NCI-H146 (cell line): ENCODE measurements around the gene EPS15.
"Not testable (repeated sequence)": the region's sequence is repeated elsewhere in the genome, so short reads cannot be mapped to it uniquely, and the experiment has no call there.

ENCODE experiments used
- DNase-seq: peaks from one replicate; lab custom pipeline; 2025; lab: John Stamatoyannopoulos, UW

The EPS15 gene

GRCh38 chr1:51464828-51465227, 54.2 kb downstream of the EPS15 start:
- DNase-seq, result no peak

DNA sequence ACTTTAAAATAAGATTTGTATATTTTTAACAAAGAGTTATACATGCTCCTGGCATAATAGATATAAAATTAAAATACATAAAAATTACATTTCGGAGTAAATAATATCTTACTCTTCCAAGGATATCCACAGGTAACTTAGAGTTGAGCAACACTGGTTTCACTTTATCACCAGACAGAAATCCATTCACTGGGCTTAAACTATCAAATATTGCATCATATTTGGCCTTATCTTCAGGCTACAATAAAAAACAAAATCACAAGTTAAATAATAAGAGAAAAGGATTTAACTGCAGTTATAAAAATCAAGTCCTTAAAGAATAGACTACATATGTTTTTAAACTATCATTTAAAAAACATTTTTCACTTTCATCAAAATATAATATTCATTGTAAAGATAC, 55.5 kb downstream of the EPS15 start:
- no peak for DNase-seq

DNA sequence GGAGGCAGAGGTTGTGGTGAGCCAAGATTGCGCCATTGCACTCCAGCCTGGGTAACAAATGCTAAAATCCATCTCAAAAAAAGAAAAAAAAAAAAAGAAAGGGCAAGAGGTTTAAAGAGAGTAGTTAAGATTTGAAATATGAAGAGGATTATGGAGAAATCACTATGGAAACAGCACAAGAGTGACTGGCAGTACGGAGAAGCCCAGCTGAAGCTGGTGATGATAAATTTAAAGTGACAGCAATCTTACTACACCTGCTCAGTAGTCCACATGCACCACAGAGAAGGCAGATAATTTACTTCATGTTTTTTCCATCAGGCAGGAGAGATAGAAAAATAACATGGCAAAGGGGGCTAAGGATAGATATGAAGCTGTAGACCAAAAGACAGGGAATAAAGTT, 56.8 kb downstream of the EPS15 start:
- DNase-seq, result not testable (repeated sequence)

GRCh38 chr1:51454554-51454953, 64.5 kb downstream of the EPS15 start:
- DNase-seq, result no peak

DNA sequence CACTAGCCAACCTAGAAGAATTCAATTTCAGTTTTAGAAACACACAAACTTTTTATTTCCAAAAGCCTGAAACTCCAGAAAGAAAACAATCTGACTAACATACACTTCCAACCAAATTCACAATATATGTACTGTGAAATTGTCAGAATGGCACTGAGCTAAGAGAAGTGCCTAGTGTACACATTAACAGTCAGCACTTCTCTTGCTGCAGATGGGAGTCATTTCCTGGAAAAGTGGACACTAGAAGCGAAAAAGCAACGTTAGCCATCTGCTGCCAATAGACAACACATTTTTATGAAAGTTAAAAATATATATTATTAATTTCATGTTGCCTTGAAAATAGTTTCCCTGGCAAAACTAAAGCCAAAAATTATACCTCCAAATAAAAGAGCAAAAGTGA, 66.1 kb downstream of the EPS15 start:
- DNase-seq, result no peak

DNA sequence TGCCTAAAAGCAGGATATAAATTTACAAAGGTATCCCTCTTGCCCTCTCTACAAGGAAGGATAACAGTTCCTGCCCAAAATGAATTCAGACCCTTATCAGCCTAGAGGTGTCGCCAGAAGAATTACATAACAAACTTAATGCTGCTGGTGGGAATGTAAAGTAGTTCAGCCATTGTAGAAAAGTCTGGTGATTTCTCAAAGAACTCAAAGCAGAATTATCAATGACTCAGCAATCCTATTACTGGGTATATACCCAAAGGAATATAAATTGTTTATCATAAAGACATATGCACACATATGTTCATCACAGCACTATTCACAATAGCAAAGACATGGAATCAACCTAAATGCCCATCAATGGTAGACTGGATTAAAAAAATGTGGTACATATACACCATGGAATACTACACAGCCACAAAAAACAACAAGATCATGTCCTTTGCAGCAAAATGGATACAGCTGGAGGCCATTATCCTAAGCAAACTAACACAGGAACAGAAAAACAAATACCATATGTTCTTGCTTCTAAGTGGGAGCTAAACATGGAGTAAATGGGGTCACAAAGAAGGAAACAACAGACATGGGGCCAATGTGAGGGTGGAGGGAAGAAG, 70.1 kb downstream of the EPS15 start:
- not testable (repeated sequence) for DNase-seq

- no peak for DNase-seq
Measured at GRCh38 chr1:51445351-51446090, 73.5 kb downstream of the EPS15 start.

- no peak for DNase-seq
Measured at GRCh38 chr1:51444534-51445192, 74.4 kb downstream of the EPS15 start.

- DNase-seq, result no peak
Measured at GRCh38 chr1:51444096-51444495, 75.0 kb downstream of the EPS15 start.

DNA sequence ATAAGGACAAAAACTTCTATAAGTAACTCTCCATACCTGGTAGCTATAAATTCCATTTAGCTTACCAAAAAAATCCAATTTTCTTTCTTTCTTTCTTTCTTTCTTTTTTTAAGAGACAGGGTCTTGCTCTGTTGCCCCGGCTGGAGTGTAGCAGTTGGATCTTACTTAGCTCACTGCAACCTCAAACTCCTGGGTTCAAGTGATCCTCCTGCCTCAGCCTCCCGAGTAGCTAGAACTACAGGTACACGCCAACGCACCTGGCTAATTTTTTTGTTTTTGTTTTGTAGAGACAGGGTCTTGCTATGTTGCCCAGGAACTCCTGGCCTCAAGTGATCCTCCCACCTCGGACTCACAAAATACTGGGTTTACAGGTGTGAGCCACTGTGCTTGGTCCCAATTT, 75.5 kb downstream of the EPS15 start:
- DNase-seq, result no peak

GRCh38 chr1:51442616-51443015, 76.5 kb downstream of the EPS15 start:
- no peak for DNase-seq

DNA sequence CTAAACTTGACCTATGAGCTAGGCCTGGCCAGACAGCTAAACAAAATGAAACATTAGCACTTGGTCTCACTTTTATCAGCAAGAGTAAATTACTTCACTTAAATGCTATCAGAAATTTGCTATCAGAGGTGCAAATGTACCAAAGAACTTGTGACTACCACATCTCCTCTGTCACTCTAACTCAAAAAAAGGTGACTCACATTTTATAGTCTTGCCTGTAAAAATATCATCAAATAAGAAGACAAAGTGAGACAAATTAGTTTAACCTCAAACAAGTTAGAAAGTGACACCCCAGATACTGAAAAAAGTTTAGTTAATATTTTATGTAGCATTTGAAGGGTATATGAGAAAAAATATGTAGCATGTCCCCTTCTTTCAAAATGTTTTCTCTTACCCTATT, 76.9 kb downstream of the EPS15 start:
- DNase-seq, result no peak

DNA sequence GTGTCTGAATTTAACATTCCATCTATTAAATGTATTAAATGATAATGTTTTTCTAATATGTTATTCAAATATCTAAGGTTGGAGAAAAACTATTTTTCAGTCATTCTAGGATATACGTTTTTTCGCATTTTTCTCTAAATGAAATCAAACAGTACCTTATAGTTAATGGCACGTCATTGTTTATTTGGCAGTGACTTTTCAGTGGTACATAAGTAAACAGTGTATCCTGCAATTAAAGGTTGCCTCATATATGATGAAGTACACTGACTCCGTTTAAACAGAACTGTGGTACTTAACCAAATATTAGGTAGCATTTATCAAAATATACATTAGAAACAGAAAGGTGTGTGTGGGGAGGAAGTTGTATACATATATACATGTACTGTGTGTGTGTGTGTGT, 79.2 kb downstream of the EPS15 start:
- no peak for DNase-seq

DNA sequence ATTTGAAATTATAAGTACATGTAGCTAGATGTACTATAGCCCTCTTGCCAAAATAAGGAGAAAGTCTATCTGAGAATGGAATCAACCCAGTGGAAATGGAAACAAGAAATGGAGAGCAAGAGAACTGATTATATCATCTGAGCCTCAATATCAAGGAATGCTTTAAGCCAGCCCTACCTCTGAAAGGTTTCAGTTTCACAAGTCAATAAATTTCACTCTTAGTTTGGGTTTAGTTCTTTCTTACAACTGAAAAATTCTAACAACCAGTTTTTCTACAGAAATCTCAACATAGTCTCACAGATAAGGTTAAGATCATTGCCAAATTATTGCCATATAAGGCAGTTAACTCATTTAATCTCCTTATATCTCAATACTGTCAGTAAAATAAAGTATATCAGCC, 80.0 kb downstream of the EPS15 start:
- DNase-seq, result no peak

DNA sequence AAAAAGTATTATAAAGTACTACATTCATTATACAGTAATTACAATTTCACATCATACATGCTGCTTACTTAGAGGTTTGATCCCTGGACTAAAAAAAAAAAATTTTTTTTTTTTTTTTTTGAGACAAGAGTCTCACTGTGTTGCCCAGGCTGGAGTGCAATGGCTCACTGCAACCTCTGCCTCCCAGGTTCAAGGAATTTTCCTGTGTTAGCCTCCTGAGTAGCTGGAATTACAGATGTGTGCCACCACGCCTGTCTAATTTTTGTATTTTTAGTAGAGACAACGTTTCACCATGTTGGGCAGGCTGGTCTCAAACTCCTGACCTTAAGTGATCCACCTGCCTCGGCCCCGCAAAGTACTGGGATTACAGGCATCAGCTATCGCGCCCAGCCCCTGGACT, 81.7 kb downstream of the EPS15 start:
- DNase-seq, result not testable (repeated sequence)

- DNase-seq, result no peak
Measured at GRCh38 chr1:51435878-51436277, 83.2 kb downstream of the EPS15 start.

- DNase-seq, result no peak
Measured at GRCh38 chr1:51433972-51434510, 85.0 kb downstream of the EPS15 start.

DNA sequence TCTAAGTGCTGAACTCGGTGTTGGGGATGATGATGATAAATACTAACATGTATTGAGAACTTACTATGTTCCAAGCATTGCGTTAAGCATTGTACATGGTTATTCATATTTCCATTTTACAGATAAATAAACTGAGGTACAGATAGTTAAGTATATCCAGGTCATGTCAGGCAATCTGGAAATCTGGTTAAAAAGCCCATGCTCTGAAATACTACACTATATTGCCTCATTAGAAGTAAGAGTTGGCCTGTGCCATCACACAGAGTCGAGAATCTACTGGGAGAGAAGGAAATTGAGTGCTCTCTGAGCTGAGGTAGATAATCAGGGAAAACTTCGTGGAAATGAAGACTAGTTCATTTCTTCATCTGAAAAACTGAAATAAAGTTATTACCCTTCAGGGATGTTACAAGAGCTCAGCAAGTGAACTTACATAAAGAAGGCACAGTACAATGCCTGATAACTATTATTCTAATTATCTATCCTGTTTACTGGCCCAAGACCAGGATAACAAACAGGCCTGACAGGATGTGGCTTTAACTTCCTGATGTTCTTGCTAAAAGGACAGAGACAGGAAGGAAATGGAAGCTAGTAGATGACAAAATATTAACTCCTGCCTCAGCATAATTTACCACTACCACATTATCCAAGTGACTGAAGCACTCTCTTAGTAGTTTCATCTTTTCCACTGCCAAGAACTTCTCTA, 85.6 kb downstream of the EPS15 start:
- no peak for DNase-seq

- no peak for DNase-seq
Measured at GRCh38 chr1:51432146-51432545, 86.9 kb downstream of the EPS15 start.

GRCh38 chr1:51427438-51427837, 91.6 kb downstream of the EPS15 start:
- no peak for DNase-seq

- no peak for DNase-seq
Measured at GRCh38 chr1:51425955-51426354, 93.1 kb downstream of the EPS15 start.

GRCh38 chr1:51425273-51425672, 93.8 kb downstream of the EPS15 start:
- no peak for DNase-seq
